ENCODE results near the gene ZNF76. TPM values are rescaled to one million over a fixed set of nuclear protein-coding genes. Genes with fewer than 3 reads are reported as not detected.

Gene ZNF76
- total and polyA plus RNA-seq, 2 of the 13 experiments (the other 11 are each of a cell fraction or from before 2014, with no cell fraction given), result 13.2 to 26.4 TPM

DNA sequence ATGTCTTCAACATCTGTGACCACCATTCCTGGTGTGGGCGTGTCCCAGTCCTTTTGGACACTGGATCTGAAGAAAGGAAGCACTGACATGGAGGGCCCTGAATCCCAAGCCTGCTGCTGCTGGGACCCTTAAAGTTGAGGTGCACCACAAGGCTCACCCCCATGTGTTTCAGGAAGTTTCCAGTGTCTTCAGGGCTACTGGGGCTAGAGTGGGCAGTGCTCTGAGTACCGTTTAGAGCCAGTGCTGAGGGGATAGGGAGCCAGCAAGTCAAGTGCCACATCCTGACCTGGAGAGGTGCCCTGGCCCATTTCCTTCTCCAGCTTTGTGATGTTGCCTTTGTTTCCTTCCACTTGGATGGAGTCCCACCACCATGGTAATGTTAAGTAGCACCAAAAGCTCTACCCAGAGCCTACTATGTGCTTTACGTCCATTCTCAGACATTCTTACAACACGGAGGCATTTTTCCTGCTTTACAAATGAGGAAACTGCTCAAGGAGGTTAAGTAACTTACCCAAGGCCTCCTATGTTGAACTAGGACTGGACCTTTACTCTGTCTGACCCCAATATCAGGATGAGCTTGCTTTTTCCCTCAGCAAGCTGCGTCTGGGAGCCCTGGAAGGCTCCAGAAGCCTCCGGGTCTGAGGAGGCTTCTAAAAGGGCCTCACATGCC is 37.5 kb downstream of the ZNF76 start (continued):
- no peak for TF ChIP-seq ZNF775 (CRISPR knock-in tag; IDR thresholded peaks at IDR 0.05; ENCODE audit: borderline replicate concordance)
- no peak for TF ChIP-seq HNF4A (CRISPR knock-in tag; IDR thresholded peaks at IDR 0.05)
- TF ChIP-seq TSC22D2 (CRISPR knock-in tag; IDR thresholded peaks at IDR 0.05; ENCODE audit: borderline replicate concordance), result no peak
- TF ChIP-seq, protein P1, sequence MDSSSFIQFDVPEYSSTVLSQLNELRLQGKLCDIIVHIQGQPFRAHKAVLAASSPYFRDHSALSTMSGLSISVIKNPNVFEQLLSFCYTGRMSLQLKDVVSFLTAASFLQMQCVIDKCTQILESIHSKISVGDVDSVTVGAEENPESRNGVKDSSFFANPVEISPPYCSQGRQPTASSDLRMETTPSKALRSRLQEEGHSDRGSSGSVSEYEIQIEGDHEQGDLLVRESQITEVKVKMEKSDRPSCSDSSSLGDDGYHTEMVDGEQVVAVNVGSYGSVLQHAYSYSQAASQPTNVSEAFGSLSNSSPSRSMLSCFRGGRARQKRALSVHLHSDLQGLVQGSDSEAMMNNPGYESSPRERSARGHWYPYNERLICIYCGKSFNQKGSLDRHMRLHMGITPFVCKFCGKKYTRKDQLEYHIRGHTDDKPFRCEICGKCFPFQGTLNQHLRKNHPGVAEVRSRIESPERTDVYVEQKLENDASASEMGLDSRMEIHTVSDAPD (CRISPR knock-in tag; IDR thresholded peaks at IDR 0.05), result 0 out of 2 replicates have a peak, but pooled peaks have one; percentile 36
- no peak for TF ChIP-seq RFXAP (CRISPR knock-in tag; IDR thresholded peaks at IDR 0.05; ENCODE audit: borderline replicate concordance)

DNA sequence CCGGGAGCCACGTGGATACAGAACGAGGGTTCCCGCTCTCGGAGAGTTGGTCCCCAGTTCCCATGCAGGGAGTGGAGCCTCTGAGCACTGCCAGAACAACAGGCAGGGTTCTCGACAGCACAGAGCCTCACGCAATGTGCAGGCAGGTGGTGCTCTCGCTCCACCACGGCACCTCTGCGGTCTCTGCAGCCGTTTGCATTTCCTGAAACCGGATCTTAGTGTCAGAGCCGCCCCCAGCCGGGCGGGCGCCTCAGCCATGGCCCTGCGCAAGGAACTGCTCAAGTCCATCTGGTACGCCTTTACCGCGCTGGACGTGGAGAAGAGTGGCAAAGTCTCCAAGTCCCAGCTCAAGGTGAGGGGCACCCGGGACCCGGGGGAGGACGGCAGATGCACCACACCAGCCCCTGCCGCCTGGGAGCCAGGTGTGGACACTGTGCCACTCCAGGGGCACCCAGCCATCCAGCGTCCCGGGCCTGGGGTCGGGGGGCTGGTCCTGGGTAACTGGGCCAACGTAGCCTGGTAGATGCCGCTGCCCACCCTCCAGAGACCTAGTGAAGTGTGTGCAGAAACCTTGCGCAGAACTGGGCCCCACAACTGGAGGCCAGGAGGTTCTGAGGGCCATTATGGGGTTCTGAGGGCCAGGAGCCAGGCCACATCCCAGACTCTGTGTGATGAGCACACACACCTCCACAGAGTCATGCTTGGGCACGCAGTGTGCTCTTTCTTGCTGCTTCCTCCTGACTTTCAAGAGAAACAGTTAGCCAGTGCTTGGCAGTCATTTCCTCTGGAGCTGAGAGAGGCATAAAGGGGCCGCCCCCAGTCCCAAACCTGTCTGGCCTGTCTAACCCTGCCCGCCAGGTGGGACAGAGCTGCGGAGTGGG is 38.3 kb downstream of the ZNF76 start, which contains the start of gene DEF6:
Gene DEF6, plus strand, starts transcription at position 218 of the 881 bp plus-strand sequence. Its CDS starts 39 bp downstream, at position 257.
- ChIA-PET POLR2A (interaction anchor here (0.6 to 1.8 kb wide), 6 partner anchors 11 to 155 kb away, joined by 3 to 5 read pairs (median 3); partner anchors contain the start of gene FANCE), CTCF (ENCODE audit: low intra/inter-chr PET ratio, low total read pairs) (interaction anchor here (0.7 to 2.8 kb wide), 8 partner anchors 29 to 229 kb away, joined by 3 to 35 read pairs (median 5); partner anchors contain the start of genes PPARD and RPL10A)
- Histone ChIP-seq H3K9ac (ENCODE audit: insufficient read depth, low read depth, low read length) (peak within 1 kb of the TSS; percentile 64), H4K20me1 (ENCODE audit: insufficient read depth, low read length) (no peaks in the 10 kb centered on the region), H3K4me3 (replicated peaks in 1 of 3; ENCODE audit: insufficient read depth in 1 of 3, low read depth in 2 of 3, low read length in 3 of 3) (peak within 1 kb of the TSS; percentile 55 to 81 (median 77)), H3K4me1 (ENCODE audit: insufficient read depth, low read length) (peaks cover 26% of the 10 kb centered on the region), H2AFZ (ENCODE audit: low read length) (no peak within 1 kb of the TSS), H3K27ac (ENCODE audit: extremely low read length, insufficient read depth, low read length) (no peak within 1 kb of the TSS), H3K79me2 (ENCODE audit: insufficient read depth, low read length) (no peaks in the 10 kb centered on the region), H3K36me3 (replicated peaks in 1 of 2; ENCODE audit: control insufficient read depth in 1 of 2, insufficient read depth in 2 of 2, low read length in 2 of 2) (peaks cover 1 to 3% of the 10 kb centered on the region in 2 experiments; a peak in 1 of 5 replicates), H3K27me3 (ENCODE audit: control insufficient read depth in 1 of 2, insufficient read depth in 2 of 2, low read length in 2 of 2) (no peaks in the 10 kb centered on the region), H3K4me2 (ENCODE audit: low read depth, low read length) (peak within 1 kb of the TSS; percentile 82), H3K9me3 (ENCODE audit: low read length) (no peaks in the 10 kb centered on the region)
- peak; percentile 88 for DNase-seq (ENCODE audit: low spot score)
- ATAC-seq, result peak; percentile 95
- in situ Hi-C loops (cut with HindIII; ENCODE audit: extremely low pct_ligation_motif_present, low pct_unique_long_range_greater_than_20kb) (loop anchor here (5.0 kb wide), 2 partner anchors 34 to 169 kb away; partner anchors contain the start of gene RPL10A), intact Hi-C loops (cut with micrococcal nuclease; ENCODE audit: unreplicated experiment) (loop anchor here (1.0 to 10.0 kb wide), 8 partner anchors 20 to 437 kb away; partner anchors contain the start of genes ARMC12, PPARD and RPL10A)
- 16% methylated on average over 20 of the region's 35 CpGs for WGBS (ENCODE audit: low lambda C conversion rate)
- BruUV-seq (replicated peaks), result TSS peak; percentile 44
- peak; percentile 95 for FAIRE-seq
- TF ChIP-seq, protein P2, sequence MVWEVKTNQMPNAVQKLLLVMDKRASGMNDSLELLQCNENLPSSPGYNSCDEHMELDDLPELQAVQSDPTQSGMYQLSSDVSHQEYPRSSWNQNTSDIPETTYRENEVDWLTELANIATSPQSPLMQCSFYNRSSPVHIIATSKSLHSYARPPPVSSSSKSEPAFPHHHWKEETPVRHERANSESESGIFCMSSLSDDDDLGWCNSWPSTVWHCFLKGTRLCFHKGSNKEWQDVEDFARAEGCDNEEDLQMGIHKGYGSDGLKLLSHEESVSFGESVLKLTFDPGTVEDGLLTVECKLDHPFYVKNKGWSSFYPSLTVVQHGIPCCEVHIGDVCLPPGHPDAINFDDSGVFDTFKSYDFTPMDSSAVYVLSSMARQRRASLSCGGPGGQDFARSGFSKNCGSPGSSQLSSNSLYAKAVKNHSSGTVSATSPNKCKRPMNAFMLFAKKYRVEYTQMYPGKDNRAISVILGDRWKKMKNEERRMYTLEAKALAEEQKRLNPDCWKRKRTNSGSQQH (CRISPR knock-in tag; IDR thresholded peaks at IDR 0.05; ENCODE audit: low read depth), result peak; percentile 85
- peak; percentile 86; the same call in 1 of the 2 replicates for TF ChIP-seq TOE1 (CRISPR knock-in tag; IDR thresholded peaks at IDR 0.05)
- TF ChIP-seq FOXK2 (IDR thresholded peaks at IDR 0.05), result no peak
- TF ChIP-seq ZNF614 (CRISPR knock-in tag; IDR thresholded peaks at IDR 0.05; ENCODE audit: borderline replicate concordance), result peak; percentile 52; the same call in 1 of the 2 replicates
- TF ChIP-seq HOXA5 (CRISPR knock-in tag; IDR thresholded peaks at IDR 0.05), result peak; percentile 81; the same call in 1 of the 2 replicates
- TF ChIP-seq ARHGAP35 (CRISPR knock-in tag; IDR thresholded peaks at IDR 0.05; ENCODE audit: borderline replicate concordance), result peak; percentile 74; the same call in 1 of the 2 replicates
- TF ChIP-seq, protein P3, sequence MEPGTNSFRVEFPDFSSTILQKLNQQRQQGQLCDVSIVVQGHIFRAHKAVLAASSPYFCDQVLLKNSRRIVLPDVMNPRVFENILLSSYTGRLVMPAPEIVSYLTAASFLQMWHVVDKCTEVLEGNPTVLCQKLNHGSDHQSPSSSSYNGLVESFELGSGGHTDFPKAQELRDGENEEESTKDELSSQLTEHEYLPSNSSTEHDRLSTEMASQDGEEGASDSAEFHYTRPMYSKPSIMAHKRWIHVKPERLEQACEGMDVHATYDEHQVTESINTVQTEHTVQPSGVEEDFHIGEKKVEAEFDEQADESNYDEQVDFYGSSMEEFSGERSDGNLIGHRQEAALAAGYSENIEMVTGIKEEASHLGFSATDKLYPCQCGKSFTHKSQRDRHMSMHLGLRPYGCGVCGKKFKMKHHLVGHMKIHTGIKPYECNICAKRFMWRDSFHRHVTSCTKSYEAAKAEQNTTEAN (CRISPR knock-in tag; conservative IDR thresholded peaks at IDR 0.05), result 0 out of 2 replicates have a peak, but pooled peaks have one; percentile 16
- TF ChIP-seq ZNF543 (CRISPR knock-in tag; IDR thresholded peaks at IDR 0.05), result peak; percentile 88; the same call in 1 of the 2 replicates
- TF ChIP-seq AGO1 (IDR thresholded peaks at IDR 0.05; ENCODE audit: low read depth, low read length, poor library complexity, severe bottlenecking), result peak; percentile 78
- TF ChIP-seq HMG20A (CRISPR knock-in tag; IDR thresholded peaks at IDR 0.05; ENCODE audit: borderline replicate concordance), result no peak
- TF ChIP-seq ZNF557 (CRISPR knock-in tag; IDR thresholded peaks at IDR 0.05), result peak; percentile 85
